ENCODE measurements around the gene SEMA3G.

SEMA3G gene

DNA sequence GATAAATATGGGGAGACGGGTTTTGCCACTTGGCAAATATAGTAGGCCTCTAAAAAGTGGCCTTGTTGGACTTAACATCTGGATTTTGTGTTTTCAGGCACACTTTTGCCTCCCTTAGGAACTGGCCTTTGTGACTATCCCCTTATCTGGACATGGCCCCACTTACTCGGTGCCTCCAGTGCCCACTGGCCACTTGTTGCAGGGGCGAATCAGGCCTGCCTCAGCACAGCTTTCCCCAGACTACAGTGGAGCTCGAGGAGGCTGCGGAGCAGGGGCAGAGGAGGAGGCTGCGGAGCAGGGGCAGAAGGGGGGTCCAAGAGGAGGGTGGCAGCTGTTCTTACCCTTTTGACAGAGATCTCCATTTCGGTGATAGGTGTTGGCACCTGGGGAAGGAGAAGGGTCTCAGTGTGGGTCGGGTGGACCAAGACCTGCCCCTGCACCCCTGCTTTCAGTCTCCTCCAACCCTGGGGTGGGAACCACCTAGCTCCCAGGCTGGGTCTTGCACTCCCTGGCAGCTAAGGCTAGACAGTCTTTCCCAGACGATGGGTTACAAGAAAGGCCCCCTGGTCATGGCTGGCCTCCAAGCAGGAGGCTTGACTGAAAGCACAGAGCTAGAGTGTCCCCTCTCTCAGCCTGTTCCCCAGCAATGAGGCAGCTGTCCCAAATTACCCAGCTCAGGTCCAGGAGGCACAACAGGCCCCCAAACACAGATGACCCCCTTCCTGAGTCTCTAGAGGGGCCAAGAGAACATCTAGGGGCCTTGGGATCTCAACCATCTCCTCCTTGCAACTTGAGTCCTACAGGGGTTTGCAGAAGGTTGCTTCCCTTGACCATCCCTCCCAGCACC is 6.1 kb downstream of the SEMA3G start:
- DNase-seq = no peak

GRCh38 chr3:52438104-52438376 is 6.9 kb downstream of the SEMA3G start:
- DNase-seq = no peak

DNA sequence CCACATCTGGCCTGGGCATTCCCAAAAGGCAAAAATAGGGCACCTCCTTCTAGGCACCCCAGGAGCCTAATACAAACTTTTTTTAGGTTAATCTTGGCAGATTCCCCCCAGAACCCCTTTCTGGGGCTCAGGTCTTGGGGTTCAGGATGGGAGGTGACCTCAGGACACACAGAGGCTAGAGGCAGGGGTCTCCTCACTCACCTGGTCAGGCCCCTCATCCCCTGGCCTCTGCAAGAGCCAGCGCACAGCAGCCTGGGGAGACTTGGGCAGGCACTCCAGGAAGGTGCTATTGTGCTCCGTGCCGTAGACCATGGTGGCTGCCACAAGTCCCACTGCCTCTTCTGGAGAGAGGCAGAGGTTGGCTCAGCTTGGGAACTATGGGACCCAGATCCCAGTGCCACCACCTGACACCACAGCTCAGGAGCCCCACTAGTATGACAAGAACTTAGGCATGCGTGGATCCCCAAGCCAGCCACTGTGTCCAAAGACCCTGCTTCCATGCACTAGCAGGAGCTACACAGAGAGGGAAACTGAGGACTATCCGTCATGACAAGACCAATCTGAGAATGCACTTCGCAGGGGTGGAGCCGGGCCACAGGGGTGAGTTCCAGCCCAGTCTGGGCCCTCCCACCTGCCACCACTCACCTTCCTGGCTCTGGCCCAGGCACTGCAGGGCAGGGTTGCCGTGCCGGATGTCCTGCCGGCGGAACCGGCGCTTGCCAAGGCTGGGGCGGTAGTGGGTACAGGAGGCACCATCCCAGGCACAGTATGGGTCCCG is 7.4 kb downstream of the SEMA3G start:
- no peak for DNase-seq

GRCh38 chr3:52436500-52437149 is 8.3 kb downstream of the SEMA3G start:
- DNase-seq = no peak

DNA sequence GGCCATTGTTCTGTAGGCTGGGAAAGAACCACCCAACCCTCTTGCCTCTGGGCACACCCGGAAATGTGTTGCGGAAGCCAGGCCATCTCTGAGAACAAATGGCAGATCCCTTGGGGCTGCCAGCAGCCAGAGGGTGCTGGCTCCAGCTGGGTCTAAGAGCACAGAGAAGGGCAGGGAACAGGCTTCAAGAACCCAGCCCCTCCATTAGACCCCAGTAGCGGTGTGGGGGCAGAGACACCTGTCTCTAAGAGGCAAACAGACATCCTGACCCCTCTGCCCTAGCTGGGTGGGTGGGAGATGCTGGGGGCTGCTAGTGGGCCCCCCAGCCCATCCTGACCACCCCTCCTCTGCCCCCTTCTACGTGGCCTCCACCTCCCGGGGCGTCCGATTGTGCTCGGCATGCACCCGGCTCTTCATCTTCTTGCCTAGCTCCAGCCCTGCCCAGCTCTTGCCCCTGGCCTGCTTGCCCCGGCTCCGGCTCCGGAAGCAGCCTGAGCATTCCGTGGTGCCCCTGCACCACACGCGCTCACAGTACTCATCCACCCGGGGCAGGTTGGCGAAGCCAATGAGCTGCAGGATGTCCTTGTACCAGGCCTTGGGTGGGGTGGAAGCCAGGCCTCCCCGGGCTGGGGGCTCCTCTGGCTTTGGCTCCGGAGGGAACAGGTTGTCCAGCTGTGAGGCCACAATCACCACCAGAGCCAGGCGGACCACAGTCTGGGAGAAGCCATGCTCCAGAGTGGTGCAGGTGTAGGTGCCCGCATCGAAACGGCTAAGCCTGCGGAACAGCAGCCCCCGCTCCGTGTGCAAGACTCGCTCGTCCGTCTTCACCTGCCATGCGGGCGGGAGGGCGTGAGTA is 9.4 kb downstream of the SEMA3G start:
- DNase-seq = no peak

DNA sequence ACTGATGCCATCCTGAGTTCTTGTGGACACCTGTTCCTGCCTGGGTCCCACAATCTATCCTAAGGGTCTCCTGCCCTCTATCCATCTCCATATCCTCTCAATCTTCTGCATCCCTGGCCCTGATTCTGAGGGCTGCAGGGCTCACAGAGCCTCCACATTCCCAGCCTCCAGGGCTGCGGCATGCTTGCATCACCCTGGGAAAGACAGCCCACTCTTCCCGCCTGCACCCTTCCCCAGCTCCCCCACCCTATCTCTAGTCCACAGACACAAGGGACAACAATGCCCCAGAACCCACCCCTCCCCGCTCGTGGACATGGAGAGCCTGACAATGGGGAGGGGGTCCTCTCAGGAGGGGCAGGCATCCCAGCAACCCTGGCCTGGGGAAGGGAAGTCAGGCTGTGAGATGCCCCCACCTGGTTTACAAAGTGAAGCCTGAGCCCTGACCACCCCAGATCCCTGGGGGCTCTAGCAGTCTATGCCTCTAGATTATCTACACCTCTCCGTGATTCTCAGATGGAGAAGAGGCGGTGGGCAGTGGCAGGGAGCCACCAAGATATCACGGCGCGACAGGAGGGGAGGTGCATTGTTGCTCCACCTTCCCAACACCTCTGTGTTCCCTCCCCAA is 10.3 kb downstream of the SEMA3G start:
- no peak for DNase-seq

GRCh38 chr3:52433996-52434479 is 10.9 kb downstream of the SEMA3G start:
- no peak for DNase-seq

DNA sequence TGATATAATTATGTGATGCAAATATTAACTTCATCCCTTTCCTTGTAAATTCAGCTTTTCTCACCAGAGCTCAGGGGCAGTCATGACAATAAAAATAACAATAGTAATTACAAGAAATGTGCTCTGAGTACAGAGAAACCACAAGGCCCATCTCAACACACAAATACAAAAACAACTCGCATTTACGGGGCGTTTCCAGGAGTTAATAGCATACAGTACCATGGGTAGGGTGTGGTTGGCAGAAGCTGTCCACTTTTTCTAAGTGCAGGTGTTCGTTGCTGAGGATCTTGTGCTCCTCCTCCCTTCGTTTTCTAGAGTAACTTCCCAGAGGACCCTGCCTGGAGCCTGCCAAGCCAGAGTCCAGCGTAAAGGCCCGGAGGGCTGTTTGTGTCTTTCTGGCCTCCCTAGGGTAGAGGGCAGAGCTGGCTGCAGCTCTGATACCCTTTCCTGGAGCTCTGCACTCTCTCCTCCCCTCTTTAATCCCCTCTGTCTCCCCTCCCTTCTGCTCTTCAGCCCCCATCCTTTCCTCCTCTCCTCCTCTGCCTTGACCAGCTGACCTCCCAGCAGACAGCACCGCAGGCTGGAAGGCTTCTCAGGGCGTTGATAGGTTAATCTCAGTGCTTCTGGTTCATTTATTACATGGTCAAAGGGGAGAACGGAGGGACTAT is 11.4 kb downstream of the SEMA3G start:
- no peak for DNase-seq

- no peak for DNase-seq
These were observed 12.2 kb downstream of the SEMA3G start for GRCh38 chr3:52432691-52433141.

DNA sequence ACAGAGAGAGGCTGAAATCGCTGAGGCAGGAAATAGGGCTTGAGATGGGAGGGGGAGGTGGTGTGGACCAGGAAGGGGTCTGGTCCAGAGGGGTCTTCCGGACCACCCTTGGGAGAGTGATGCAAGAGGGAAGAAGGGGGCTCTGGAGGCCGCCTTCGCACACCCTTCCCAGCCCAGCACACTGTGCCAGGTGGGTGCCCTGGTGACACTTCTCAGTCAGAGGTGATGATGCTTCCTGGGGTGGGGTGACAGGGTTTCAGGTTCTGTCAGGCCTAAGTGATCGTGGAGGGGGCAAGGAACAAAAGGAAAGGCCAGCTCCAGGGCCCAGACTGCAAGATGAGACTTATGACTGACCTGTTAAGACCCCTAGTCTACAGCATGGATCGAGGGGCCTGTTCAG is 12.7 kb downstream of the SEMA3G start:
- no peak for DNase-seq

DNA sequence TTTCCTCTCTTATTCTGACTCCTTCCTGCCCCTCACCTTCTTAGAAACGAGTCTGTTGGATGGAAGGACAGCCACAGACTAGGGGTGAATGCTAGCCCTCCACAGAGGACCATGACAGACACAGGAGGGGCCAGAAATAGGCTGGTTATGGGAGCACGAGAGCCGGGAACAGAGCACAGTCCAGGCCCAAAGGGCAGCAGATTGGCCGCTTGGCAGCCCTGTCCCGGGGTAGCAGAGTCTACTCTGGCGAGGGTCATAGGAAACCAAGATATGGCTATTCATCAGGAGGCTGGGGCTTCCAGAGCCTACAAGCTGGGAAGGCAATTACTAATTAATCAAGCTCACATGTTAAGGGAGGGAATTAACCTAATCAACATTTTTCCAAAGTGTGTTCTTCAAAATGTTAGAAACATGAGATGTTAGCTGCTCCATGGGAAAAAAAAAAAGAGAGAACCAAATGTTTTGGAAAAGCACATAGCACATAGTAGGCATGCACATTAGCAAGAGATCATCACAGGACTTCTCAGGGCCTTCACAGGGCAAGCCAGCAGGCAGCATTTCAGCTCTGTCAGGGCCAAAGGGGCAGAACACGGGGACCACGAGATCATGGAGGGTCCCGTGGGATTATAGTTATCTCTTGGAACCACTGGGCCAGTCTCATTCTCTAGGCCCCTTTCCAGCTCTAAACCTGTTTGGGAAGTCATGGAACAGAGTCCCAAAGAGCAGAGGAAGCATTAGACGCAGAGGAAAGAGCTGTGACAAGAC is 13.3 kb downstream of the SEMA3G start:
- DNase-seq = no peak

GRCh38 chr3:52430416-52430810 is 14.5 kb downstream of the SEMA3G start:
- no peak for DNase-seq

- no peak for DNase-seq
These were observed 15.0 kb downstream of the SEMA3G start for GRCh38 chr3:52429779-52430415.

- no peak for DNase-seq
These were observed 15.9 kb downstream of the SEMA3G start for GRCh38 chr3:52429031-52429430.

GRCh38 chr3:52428151-52429005 is 16.5 kb downstream of the SEMA3G start:
- DNase-seq = no peak

GRCh38 chr3:52423173-52423572 is 21.7 kb downstream of the SEMA3G start:
- DNase-seq = no peak

DNA sequence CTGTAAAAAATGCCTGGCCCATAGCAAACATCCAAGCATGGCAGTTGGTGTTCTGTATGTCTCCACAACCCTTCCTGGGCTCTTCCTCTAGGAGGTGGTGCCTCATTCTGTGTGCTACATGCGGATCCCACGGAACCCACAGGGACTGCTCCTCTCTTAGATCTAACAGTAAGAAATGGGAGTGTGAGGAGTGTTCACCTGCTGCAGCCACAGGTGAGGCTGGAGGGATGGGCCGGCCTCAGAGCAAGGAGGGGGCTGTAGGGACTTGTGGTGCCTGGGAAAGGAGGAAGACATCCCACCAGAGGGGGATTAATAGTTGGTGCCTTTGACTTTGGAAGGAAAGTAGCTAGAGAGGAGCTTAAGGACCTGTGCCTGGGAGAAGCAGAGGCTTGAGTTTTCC is 22.2 kb downstream of the SEMA3G start:
- no peak for DNase-seq

DNA sequence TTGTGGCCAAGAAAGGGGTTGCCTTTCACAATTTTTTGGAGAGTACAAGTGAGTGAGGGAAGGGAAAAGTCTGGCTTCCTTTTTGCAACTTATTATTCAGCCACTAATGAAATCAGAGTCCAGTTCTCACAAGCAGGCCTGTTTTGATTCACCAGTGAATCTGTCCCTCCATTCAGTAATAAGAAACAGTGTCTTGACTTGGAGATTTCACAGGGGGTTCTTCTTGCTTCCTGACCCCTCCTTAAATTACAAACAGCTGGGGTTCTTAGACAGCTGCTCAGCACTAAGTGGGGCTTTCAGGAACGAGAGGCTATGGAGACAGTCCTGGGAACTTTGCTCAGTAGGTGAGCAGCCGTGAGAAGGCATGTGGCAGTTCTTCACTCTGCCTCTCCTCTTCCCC is 24.5 kb downstream of the SEMA3G start:
- no peak for DNase-seq

GRCh38 chr3:52415800-52416199 is 29.1 kb downstream of the SEMA3G start:
- DNase-seq = no peak

All from GOT3 (cell line).